Fibroblast of pulmonary artery (primary cell): ENCODE measurements around the gene PPP1R3F.
"Not testable (repeated sequence)": the region's sequence is repeated elsewhere in the genome, so short reads cannot be mapped to it uniquely, and the experiment has no call there.

Experiments
- DNase-seq: peaks from one replicate; pipeline ENCODE4 v3.0.0-alpha.2; 2010; ENCODE audit warnings: low read depth
- H3K4me3 ChIP-seq: replicated peaks from 2 replicates; pipeline ENCODE4 v1.5.1; 2011; ENCODE audit warnings: low read depth, mild to moderate bottlenecking, control low read depth, low read length, moderate library complexity
- CTCF ChIP-seq: IDR thresholded peaks from 2 replicates; pipeline ENCODE4 v1.5.1; 2011; ENCODE audit warnings: mild to moderate bottlenecking, control low read depth, low read length, inconsistent platforms; ENCODE audit errors: missing control alignments

The PPP1R3F gene

GRCh38 chrX:49292400-49293362 is 23.1 kb downstream of the PPP1R3F start:
- DNase-seq, result no peak
- TF ChIP-seq CTCF, result no peak
- H3K4me3 ChIP-seq, result no peak overlapping the region

GRCh38 chrX:49299293-49299692 is 29.7 kb downstream of the PPP1R3F start:
- DNase-seq, H3K4me3 ChIP-seq: not testable (repeated sequence)

- no peak for DNase-seq
- H3K4me3 ChIP-seq, result no peak overlapping the region
- TF ChIP-seq CTCF, result no peak
Measured at GRCh38 chrX:49300703-49301102, 31.1 kb downstream of the PPP1R3F start.

- DNase-seq, result no peak
- no peak within 1 kb of the TSS for H3K4me3 ChIP-seq
- TF ChIP-seq CTCF, result no peak
Measured at GRCh38 chrX:49303346-49303745, 33.8 kb downstream of the PPP1R3F start, which contains the start of gene GAGE10. Gene GAGE10 (plus strand): TSS chrX:49303646. CDS start chrX:49304860, 1,214 bp downstream.

- H3K4me3 ChIP-seq, DNase-seq: not testable (repeated sequence)
Measured at GRCh38 chrX:49307775-49308174, 38.2 kb downstream of the PPP1R3F start.

- peak; percentile 44 for DNase-seq
- peak overlapping the region; percentile 40 for H3K4me3 ChIP-seq
- TF ChIP-seq CTCF, result no peak
Measured at GRCh38 chrX:49308604-49309269, 39.1 kb downstream of the PPP1R3F start.

GRCh38 chrX:49309401-49309981 is 39.9 kb downstream of the PPP1R3F start:
- peak overlapping the region; percentile 40 for H3K4me3 ChIP-seq
- peak; percentile 39 for DNase-seq
- no peak for TF ChIP-seq CTCF
